Panc1 (cell line): ENCODE data around the gene RNF115. TPM values are rescaled to one million over a fixed set of nuclear protein-coding genes. Genes with fewer than 3 reads are reported as not detected.

ENCODE experiments used
- ATAC-seq: fragments of 200-7000 bp; cut with Tn5 transposase; 2 replicates; pipeline ENCODE4 v1.9.1; 2020; ENCODE audit warnings: mild to moderate bottlenecking, moderate library complexity
- BruUV-seq: library from RNA; stranded (reverse); fragments of 400-500 nt; replicated peaks from 2 replicates; lab custom pipeline; 2021; lab: Mats Ljungman, UMichigan
- CTCF ChIA-PET: fragments of 300-600 bp; sonication (Branson Sonifier 250); formaldehyde crosslinking; loops from one replicate; lab custom pipeline; 2022; ENCODE audit warnings: antibody characterized with exemption; lab: Charles Lee
- POLR2A ChIA-PET: fragments of 300-600 bp; sonication (Branson Sonifier 250); formaldehyde crosslinking; loops from one replicate; lab custom pipeline; 2022; ENCODE audit warnings: antibody characterized with exemption; lab: Charles Lee
- DNase-seq: peaks from one replicate; pipeline ENCODE4 v3.0.0-alpha.2; 2010; ENCODE audit warnings: low read depth, low spot score
- H3K27ac ChIP-seq: 2 replicates; pipeline ENCODE4 v1.5.1; 2011; ENCODE audit warnings: mild to moderate bottlenecking, low read length, inconsistent platforms
- H3K27me3 ChIP-seq: fragments of 200-500 bp; sonication (Bioruptor generic); 2 replicates; pipeline ENCODE4 v1.6.0; 2014; ENCODE audit warnings: low read length, inconsistent platforms; ENCODE audit not compliant: control insufficient read depth, insufficient read depth
- H3K36me3 ChIP-seq: fragments of 200-500 bp; sonication (Bioruptor generic); 2 replicates; pipeline ENCODE4 v1.5.1; 2014; ENCODE audit warnings: inconsistent platforms, mild to moderate bottlenecking, low read length, moderate library complexity; ENCODE audit not compliant: control insufficient read depth, insufficient read depth
- H3K4me1 ChIP-seq: 2 replicates; pipeline ENCODE4 v1.5.1; 2011; ENCODE audit warnings: inconsistent platforms, mild to moderate bottlenecking, low read length, moderate library complexity; ENCODE audit not compliant: control insufficient read depth, insufficient read depth
- H3K4me3 ChIP-seq, 2 experiments: 2 replicates each; pipeline ENCODE4 v1.5.1; 2011 to 2012; ENCODE audit warnings: low read depth in 2 of 2, low read length in 2 of 2, mild to moderate bottlenecking in 2 of 2, inconsistent platforms in 1 of 2, moderate library complexity in 1 of 2
- H3K9me3 ChIP-seq: fragments of 200-500 bp; sonication (Bioruptor generic); 2 replicates; pipeline ENCODE4 v1.5.1; 2014; ENCODE audit warnings: low read depth, mild to moderate bottlenecking, inconsistent platforms, low read length, moderate library complexity; ENCODE audit not compliant: control insufficient read depth, insufficient read depth
- POLR2AphosphoS5 ChIP-seq: IDR thresholded peaks from 2 replicates; pipeline ENCODE4 v1.6.1; 2012; ENCODE audit warnings: mild to moderate bottlenecking, low read depth, low read length, moderate library complexity
- SIN3A ChIP-seq: IDR thresholded peaks from 2 replicates; pipeline ENCODE4 v1.6.1; 2012; ENCODE audit warnings: low read depth, mild to moderate bottlenecking, low read length, moderate library complexity, borderline replicate concordance; ENCODE audit not compliant: insufficient read depth
- TCF7L2 ChIP-seq: IDR thresholded peaks from 2 replicates; pipeline ENCODE4 v1.6.1; 2011; ENCODE audit warnings: mild to moderate bottlenecking, low read depth, low read length, inconsistent platforms
- in situ Hi-C: cut with HindIII; loops from 2 replicates; pipeline ENCODE4 v1.10.0; 2016; ENCODE audit warnings: low sequenced_read_pairs, low pct_unique_long_range_greater_than_20kb
- intact Hi-C: fragments of 100-400 bp; cut with micrococcal nuclease; formaldehyde crosslinking; loops from one replicate; pipeline ENCODE4 v1.10.0; 2022; ENCODE audit not compliant: unreplicated experiment
- total RNA-seq: library from RNA; stranded (reverse); gene quantifications from one replicate; pipeline ENCODE4 v1.2.1, GENCODE V29; 2021; ENCODE audit not compliant: unreplicated experiment
- TF ChIP-seq, protein P1 (sequence below), 2 experiments: IDR thresholded peaks; 2 replicates each; pipeline ENCODE4 v1.6.1; 2011 to 2012; ENCODE audit warnings: low read depth in 2 of 2, control low read depth in 1 of 2, low read length in 1 of 2, mild to moderate bottlenecking in 1 of 2, moderate library complexity in 1 of 2; ENCODE audit not compliant: insufficient read depth in 1 of 2
- TF ChIP-seq, protein P2 (sequence below): fragments of 450-650 bp; IDR thresholded peaks from 2 replicates; pipeline ENCODE4 v1.5.1; 2017; ENCODE audit warnings: mild to moderate bottlenecking

RNF115 gene
- total RNA-seq, 1 experiment from 2014 or later = 14.5 TPM

DNA sequence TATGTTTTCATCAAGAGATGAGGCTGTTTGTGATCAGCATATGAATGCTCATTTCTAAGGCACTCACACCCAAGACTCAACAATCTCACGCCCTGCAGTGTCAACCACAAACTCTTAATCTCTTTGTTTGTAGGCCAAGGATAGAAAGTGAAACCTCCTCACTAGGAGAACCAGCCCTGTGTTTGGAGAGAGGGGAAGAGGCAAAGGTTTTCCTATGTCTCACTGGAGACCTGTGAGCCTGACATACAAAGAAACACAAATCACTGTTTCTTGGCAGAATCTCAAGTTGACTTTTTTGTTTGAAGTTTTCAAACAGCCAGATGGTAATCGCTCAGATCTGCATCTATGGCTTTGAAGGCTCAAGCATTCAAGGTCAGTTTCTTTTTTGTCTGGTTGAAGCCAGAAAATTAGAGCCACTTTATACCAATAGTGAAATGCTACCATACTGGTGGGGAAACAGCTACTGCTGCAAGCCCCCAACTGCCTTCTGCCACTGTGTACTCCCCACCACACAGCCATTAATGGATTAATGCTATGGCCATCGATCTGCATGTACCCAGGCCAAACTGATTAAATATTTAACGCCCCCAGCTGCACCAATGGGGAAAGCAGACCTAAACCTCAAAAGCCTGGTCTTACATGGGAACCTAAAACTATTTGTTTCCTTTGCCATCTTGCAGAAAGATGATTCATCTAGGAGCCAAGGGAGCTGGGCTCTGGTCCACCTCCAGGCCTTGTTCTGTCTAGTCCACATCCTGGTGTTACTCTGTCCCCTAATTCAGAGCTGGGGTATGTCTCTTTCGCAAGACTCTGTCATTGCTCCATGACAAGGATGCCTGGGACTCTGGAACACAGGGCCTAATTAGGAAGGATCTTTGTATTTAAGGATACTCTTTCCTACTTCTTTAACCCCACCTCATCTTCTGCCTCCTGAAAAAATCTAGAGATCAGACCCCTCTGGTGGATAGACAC is 133.0 kb downstream of the RNF115 start:
- no peak for DNase-seq
- ChIA-PET POLR2A (no interaction called here), CTCF (no interaction called here)

DNA sequence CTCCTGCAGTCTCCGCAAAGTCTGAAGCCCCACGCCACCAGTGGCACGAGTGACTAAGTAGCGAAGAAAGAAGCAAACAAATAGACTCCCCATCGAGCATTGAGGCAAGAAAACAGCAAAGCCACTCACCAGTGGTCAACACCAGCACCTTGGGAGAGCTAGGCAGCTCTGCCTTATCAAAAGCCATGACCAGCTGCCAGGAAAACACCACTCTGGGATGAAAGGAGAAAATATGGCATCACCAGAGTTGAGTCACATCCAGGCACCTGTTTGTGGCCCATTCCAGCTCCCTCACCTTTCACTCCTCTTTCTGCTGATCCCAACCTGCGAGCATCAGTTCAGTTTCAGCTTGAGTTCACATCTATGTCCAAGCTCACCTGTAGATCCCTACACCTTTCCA is 134.0 kb downstream of the RNF115 start:
- no peak overlapping the region for H3K4me3 ChIP-seq
- no peaks in the 10 kb centered on the region for H3K27me3 ChIP-seq
- H3K4me1 ChIP-seq = peaks cover 4% of the 10 kb centered on the region; the same call in 1 of the 2 replicates
- no peak overlapping the region; the same call in 1 of the 2 replicates for H3K27ac ChIP-seq
- H3K36me3 ChIP-seq = no peaks in the 10 kb centered on the region
- no TSS peak for BruUV-seq
- no peaks in the 10 kb centered on the region for H3K9me3 ChIP-seq
- no peak for ATAC-seq
- POLR2A ChIA-PET = no interaction called here
- CTCF ChIA-PET = no interaction called here
- intact Hi-C loops = no loop called here
- in situ Hi-C loops = no loop called here
- TF ChIP-seq TCF7L2 = no peak
- TF ChIP-seq, protein P1, sequence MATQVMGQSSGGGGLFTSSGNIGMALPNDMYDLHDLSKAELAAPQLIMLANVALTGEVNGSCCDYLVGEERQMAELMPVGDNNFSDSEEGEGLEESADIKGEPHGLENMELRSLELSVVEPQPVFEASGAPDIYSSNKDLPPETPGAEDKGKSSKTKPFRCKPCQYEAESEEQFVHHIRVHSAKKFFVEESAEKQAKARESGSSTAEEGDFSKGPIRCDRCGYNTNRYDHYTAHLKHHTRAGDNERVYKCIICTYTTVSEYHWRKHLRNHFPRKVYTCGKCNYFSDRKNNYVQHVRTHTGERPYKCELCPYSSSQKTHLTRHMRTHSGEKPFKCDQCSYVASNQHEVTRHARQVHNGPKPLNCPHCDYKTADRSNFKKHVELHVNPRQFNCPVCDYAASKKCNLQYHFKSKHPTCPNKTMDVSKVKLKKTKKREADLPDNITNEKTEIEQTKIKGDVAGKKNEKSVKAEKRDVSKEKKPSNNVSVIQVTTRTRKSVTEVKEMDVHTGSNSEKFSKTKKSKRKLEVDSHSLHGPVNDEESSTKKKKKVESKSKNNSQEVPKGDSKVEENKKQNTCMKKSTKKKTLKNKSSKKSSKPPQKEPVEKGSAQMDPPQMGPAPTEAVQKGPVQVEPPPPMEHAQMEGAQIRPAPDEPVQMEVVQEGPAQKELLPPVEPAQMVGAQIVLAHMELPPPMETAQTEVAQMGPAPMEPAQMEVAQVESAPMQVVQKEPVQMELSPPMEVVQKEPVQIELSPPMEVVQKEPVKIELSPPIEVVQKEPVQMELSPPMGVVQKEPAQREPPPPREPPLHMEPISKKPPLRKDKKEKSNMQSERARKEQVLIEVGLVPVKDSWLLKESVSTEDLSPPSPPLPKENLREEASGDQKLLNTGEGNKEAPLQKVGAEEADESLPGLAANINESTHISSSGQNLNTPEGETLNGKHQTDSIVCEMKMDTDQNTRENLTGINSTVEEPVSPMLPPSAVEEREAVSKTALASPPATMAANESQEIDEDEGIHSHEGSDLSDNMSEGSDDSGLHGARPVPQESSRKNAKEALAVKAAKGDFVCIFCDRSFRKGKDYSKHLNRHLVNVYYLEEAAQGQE (IDR thresholded peaks at IDR 0.05; ENCODE audit: insufficient read depth in 1 of 2, low read depth in 2 of 2, low read length in 1 of 2) = no peak
- no peak for TF ChIP-seq POLR2AphosphoS5
- no peak for DNase-seq

More for the DNA sequence above, 133.0 kb downstream of the RNF115 start:
- no peak for ATAC-seq
- no TSS peak for BruUV-seq
- peaks cover 4% of the 10 kb centered on the region; the same call in 1 of the 2 replicates for H3K4me1 ChIP-seq
- H3K27ac ChIP-seq = no peak overlapping the region; the same call in 1 of the 2 replicates
- H3K4me3 ChIP-seq = no peak overlapping the region
- no peaks in the 10 kb centered on the region for H3K36me3 ChIP-seq
- intact Hi-C loops = no loop called here
- no peaks in the 10 kb centered on the region for H3K27me3 ChIP-seq
- TF ChIP-seq, protein P2, sequence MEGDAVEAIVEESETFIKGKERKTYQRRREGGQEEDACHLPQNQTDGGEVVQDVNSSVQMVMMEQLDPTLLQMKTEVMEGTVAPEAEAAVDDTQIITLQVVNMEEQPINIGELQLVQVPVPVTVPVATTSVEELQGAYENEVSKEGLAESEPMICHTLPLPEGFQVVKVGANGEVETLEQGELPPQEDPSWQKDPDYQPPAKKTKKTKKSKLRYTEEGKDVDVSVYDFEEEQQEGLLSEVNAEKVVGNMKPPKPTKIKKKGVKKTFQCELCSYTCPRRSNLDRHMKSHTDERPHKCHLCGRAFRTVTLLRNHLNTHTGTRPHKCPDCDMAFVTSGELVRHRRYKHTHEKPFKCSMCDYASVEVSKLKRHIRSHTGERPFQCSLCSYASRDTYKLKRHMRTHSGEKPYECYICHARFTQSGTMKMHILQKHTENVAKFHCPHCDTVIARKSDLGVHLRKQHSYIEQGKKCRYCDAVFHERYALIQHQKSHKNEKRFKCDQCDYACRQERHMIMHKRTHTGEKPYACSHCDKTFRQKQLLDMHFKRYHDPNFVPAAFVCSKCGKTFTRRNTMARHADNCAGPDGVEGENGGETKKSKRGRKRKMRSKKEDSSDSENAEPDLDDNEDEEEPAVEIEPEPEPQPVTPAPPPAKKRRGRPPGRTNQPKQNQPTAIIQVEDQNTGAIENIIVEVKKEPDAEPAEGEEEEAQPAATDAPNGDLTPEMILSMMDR = no peak
- TF ChIP-seq, protein P1 (IDR thresholded peaks at IDR 0.05; ENCODE audit: insufficient read depth in 1 of 2, low read depth in 2 of 2, low read length in 1 of 2) = no peak
- TF ChIP-seq TCF7L2 (no peak), SIN3A (no peak), POLR2AphosphoS5 (no peak)
- in situ Hi-C loops = no loop called here
- H3K9me3 ChIP-seq = no peaks in the 10 kb centered on the region
